ENCODE data around the gene FAM76B. TPM values are rescaled to one million over a fixed set of nuclear protein-coding genes. Genes with fewer than 3 reads are reported as not detected.

Gene FAM76B
- total RNA-seq, 2 donors from 2014 or later = 24.4 to 79.5 TPM

DNA sequence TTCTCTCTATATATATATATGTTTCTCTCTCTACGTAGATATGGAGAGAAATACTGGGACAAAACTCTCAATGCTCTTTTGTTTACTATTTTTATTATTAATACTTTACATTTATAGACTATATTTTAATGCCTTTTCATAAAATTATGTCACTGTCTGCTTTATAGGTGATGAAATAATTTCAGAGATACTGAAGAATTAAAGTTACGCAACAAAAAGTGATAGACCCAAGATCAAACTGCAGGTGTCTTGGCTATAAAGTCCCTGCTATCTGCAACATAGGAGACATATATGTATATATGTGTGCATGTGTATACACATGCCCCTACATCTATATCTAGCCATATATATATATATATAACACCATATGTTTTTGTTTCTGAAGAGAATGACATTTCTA, 60.8 kb downstream of the FAM76B start:
- no peak overlapping the region for H3K4me3 ChIP-seq
- no peak for DNase-seq (ENCODE audit: low spot score)
- no peaks in the 10 kb centered on the region for H3K36me3 ChIP-seq
- 98% methylated on average over 2 of the region's 2 CpGs for WGBS
- H3K4me1 ChIP-seq (replicated peaks) = no peaks in the 10 kb centered on the region
- H3K27ac ChIP-seq = no peak overlapping the region
- TF ChIP-seq POLR2AphosphoS5 (IDR thresholded peaks at IDR 0.05) (no peak), POLR2A (IDR thresholded peaks at IDR 0.05) (no peak), CTCF (IDR thresholded peaks at IDR 0.05) (no peak)
- no peaks in the 10 kb centered on the region for H3K9me3 ChIP-seq
- H3K27me3 ChIP-seq (replicated peaks; ENCODE audit: insufficient read depth) = no peaks in the 10 kb centered on the region
- intact Hi-C loops (cut with DNase I) = no loop called here

DNA sequence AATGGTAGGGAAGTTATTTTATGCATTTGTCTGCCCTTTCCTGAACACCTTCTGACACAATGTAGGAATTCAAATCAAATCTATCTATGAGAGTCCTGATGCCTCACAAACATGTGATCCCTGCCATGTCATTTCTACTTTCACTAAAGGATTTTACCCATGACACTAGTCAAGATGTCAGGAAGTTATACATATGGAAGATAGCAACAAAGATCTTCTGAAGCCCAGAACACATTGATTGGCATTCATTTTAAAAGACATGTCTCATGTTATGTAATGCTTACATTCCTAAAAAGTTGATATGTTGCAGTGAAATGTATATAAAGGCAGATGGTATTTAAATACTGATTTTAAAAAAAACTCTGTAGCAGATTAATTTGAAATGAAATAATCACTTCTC, 61.5 kb downstream of the FAM76B start:
- Histone ChIP-seq H3K9me3 (no peaks in the 10 kb centered on the region), H3K27ac (no peak overlapping the region), H3K4me3 (no peak overlapping the region), H3K4me1 (replicated peaks) (no peaks in the 10 kb centered on the region), H3K27me3 (replicated peaks; ENCODE audit: insufficient read depth) (no peaks in the 10 kb centered on the region), H3K36me3 (no peaks in the 10 kb centered on the region)
- TF ChIP-seq POLR2A (IDR thresholded peaks at IDR 0.05) = no peak
- TF ChIP-seq POLR2AphosphoS5 (IDR thresholded peaks at IDR 0.05) = no peak
- no peak for TF ChIP-seq CTCF (IDR thresholded peaks at IDR 0.05)
- intact Hi-C loops (cut with DNase I) = no loop called here
- no peak for DNase-seq (ENCODE audit: low spot score)

DNA sequence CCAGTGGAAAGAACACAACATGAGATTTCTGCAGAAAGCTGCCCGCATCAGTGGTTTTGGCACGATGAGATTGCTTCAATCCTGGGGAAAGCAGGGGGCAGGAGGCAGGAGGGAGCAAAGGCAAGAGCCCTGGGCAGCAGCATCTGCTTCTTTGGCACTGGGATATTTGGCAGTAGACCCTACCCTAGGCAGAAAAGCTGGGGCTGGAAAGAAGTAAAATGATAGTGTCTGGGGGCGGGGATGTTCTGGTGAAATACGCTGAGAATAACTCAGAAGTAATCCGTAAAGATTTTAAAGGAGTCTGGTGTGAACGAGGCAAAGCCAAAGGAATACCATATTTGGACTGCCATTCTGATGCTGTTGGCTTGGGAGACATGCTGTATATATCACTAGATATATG, 62.0 kb downstream of the FAM76B start:
- H3K4me3 ChIP-seq = no peak overlapping the region
- H3K27ac ChIP-seq = no peak overlapping the region
- 38% methylated on average over 6 of the region's 6 CpGs for WGBS
- DNase-seq (ENCODE audit: low spot score) = no peak
- no peaks in the 10 kb centered on the region for H3K4me1 ChIP-seq (replicated peaks)
- no peaks in the 10 kb centered on the region for H3K27me3 ChIP-seq (replicated peaks; ENCODE audit: insufficient read depth)
- intact Hi-C loops (cut with DNase I) = no loop called here
- H3K36me3 ChIP-seq = no peaks in the 10 kb centered on the region
- no peak for TF ChIP-seq CTCF (IDR thresholded peaks at IDR 0.05)
- TF ChIP-seq POLR2A (IDR thresholded peaks at IDR 0.05) = no peak
- no peak for TF ChIP-seq POLR2AphosphoS5 (IDR thresholded peaks at IDR 0.05)
- no peaks in the 10 kb centered on the region for H3K9me3 ChIP-seq

GRCh38 chr11:95727111-95727510, 62.5 kb downstream of the FAM76B start:
- intact Hi-C loops (cut with DNase I) = no loop called here
- H3K4me1 ChIP-seq (replicated peaks) = no peaks in the 10 kb centered on the region
- no peaks in the 10 kb centered on the region for H3K27me3 ChIP-seq (replicated peaks; ENCODE audit: insufficient read depth)
- WGBS = 86% methylated on average over 2 of the region's 2 CpGs
- DNase-seq (ENCODE audit: low spot score) = no peak
- no peak for TF ChIP-seq POLR2AphosphoS5 (IDR thresholded peaks at IDR 0.05)
- TF ChIP-seq CTCF (IDR thresholded peaks at IDR 0.05) = no peak
- no peak for TF ChIP-seq POLR2A (IDR thresholded peaks at IDR 0.05)
- H3K4me3 ChIP-seq = no peak overlapping the region
- no peaks in the 10 kb centered on the region for H3K9me3 ChIP-seq
- no peak overlapping the region for H3K27ac ChIP-seq
- H3K36me3 ChIP-seq = no peaks in the 10 kb centered on the region

GRCh38 chr11:95725196-95725595, 64.4 kb downstream of the FAM76B start:
- H3K4me1 ChIP-seq (replicated peaks) = no peaks in the 10 kb centered on the region
- TF ChIP-seq POLR2AphosphoS5 (IDR thresholded peaks at IDR 0.05) (no peak), POLR2A (IDR thresholded peaks at IDR 0.05) (no peak), CTCF (IDR thresholded peaks at IDR 0.05) (no peak)
- intact Hi-C loops (cut with DNase I) = no loop called here
- DNase-seq (ENCODE audit: low spot score) = no peak
- H3K27ac ChIP-seq = no peak overlapping the region
- H3K9me3 ChIP-seq = no peaks in the 10 kb centered on the region
- WGBS = 73% methylated on average over 1 of the region's 1 CpG
- no peaks in the 10 kb centered on the region for H3K27me3 ChIP-seq (replicated peaks; ENCODE audit: insufficient read depth)
- H3K4me3 ChIP-seq = no peak overlapping the region
- H3K36me3 ChIP-seq = no peaks in the 10 kb centered on the region

Data from prostate gland (tissue), 2 donors.